Esophagus muscularis mucosa (tissue), 4 donors: ENCODE results near the gene TOR4A. TPM values are rescaled to one million over a fixed set of nuclear protein-coding genes. Genes with fewer than 3 reads are reported as not detected.

Source experiments
- DNase-seq: peaks from one replicate; pipeline ENCODE4 v3.0.0-alpha.2; 2017; ENCODE audit errors: extremely low spot score
- H3K27ac ChIP-seq, 4 donors: fragments of 200-600 bp; sonication (generic); replicated peaks in 1 of 4; 1 replicate in 3 of 4; 2 replicates in 1 of 4; pipeline ENCODE4 v1.5.1; 2016 to 2019; ENCODE audit warnings: mild to moderate bottlenecking in 1 of 4
- H3K27me3 ChIP-seq, 4 donors: fragments of 200-600 bp; sonication (generic); one replicate each; pipeline versions ENCODE4 v1.5.1 to v1.6.0; 2016 to 2019
- H3K36me3 ChIP-seq, 4 donors: fragments of 200-600 bp; sonication (generic); one replicate each; pipeline ENCODE4 v1.5.1; 2016 to 2019
- H3K4me1 ChIP-seq, 4 donors: fragments of 200-600 bp; sonication (generic); one replicate each; pipeline ENCODE4 v1.5.1; 2016 to 2019
- H3K4me3 ChIP-seq, 4 donors: fragments of 200-600 bp; sonication (generic); 1 replicate in 2 of 4; 2 replicates in 2 of 4; pipeline ENCODE4 v1.5.1; 2016 to 2019; ENCODE audit warnings: mild to moderate bottlenecking in 4 of 4, moderate library complexity in 1 of 4
- H3K9me3 ChIP-seq, 4 donors: fragments of 200-600 bp; sonication (generic); 1 replicate in 3 of 4; 2 replicates in 1 of 4; pipeline ENCODE4 v1.5.1; 2016 to 2019
- EP300 ChIP-seq: sonication (generic); formaldehyde crosslinking; IDR thresholded peaks from one replicate; pipeline ENCODE4 v1.6.1; 2017; ENCODE audit warnings: antibody characterized with exemption
- POLR2A ChIP-seq: fragments of 450-650 bp; IDR thresholded peaks from one replicate; pipeline ENCODE4 v1.6.1; 2017; ENCODE audit warnings: antibody characterized with exemption, moderate library complexity, mild to moderate bottlenecking, low read depth
- POLR2AphosphoS5 ChIP-seq, 2 donors: sonication (generic); formaldehyde crosslinking; IDR thresholded peaks; one replicate each; pipeline ENCODE4 v1.6.1; 2017; ENCODE audit warnings: antibody characterized with exemption in 2 of 2
- WGBS: methylation state at CpG from one replicate; pipeline ENCODE4 v1.1.5; 2018; 5-methylcytosine and 5-hydroxymethylcytosine counted together
- intact Hi-C: fragments of 100-400 bp; cut with DNase I; formaldehyde crosslinking; loops from one replicate; pipeline ENCODE4 v1.15.1; 2023
- total RNA-seq, 4 donors: library from RNA; depleted of rRNA; stranded (reverse); fragments of >200 nt; gene quantifications; one replicate each; pipeline versions ENCODE4 v1.1.0 to v1.2.1, GENCODE V29; 2016
- TF ChIP-seq, protein P1 (sequence below), 3 experiments: fragments of 200-600 bp in 2 of 3; fragments of 450-650 bp in 1 of 3; sonication (generic) in 2 of 3; IDR thresholded peaks; one replicate each; pipeline ENCODE4 v1.5.1; 2017 to 2019; ENCODE audit warnings: antibody characterized with exemption in 3 of 3, mild to moderate bottlenecking in 2 of 3, moderate library complexity in 1 of 3

Gene TOR4A
- total RNA-seq, 4 donors from 2014 or later = 5.0 to 9.2 (median 7.3) TPM

DNA sequence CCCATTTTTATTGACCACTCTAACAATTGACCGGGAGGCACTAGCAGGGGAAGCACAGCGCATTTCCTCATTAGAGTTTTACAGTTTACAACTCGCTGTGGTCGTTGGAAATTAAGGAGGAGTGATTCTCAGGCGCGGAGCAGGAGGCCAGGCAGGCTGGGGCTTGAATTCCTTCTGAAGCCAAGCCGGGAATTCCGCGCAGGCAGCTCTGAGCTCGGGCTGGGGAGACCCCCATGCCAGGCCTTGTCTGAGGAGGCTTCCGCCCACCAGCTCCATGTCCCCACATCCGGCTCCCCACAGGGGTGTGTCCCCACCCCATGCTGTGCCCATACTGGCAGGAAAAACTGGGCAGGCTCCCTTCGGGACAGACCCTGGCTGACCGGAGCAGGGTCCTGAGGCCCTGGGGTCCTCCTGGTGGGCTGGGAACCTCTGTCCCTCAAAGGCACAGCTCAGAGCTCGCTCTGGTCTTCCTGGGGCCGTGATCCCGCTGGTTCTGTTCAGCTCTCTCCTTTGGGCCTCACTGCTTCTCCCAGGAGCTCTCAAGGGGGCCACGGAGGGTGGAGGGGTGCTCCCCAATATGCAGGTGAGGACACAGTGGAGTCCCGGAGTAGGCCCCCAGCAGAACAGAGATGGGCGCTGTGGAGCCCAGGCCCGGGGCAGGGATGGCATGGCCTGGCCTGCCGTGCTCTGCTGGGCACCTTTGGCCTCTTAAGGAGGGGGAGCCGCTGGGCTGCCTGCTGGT lies 25.8 kb downstream of the TOR4A start:
- Histone ChIP-seq H3K36me3 (no peaks in the 10 kb centered on the region), H3K4me3 (peak overlapping the region in 3 of 4 donors; percentile 53 to 59 (median 57)), H3K9me3 (no peaks in the 10 kb centered on the region), H3K27ac (peak overlapping the region; percentile 61 to 81 (median 76)), H3K27me3 (peaks cover 0 to 93% (median 33%) of the 10 kb centered on the region in 4 donors), H3K4me1 (peaks cover 67 to 92% (median 75%) of the 10 kb centered on the region in 4 donors)
- WGBS = 64% methylated on average over 11 of the region's 23 CpGs
- no peak for DNase-seq
- TF ChIP-seq POLR2AphosphoS5 (IDR thresholded peaks at IDR 0.05) = no peak
- no peak for TF ChIP-seq POLR2A
- no peak for TF ChIP-seq EP300
- TF ChIP-seq, protein P1, sequence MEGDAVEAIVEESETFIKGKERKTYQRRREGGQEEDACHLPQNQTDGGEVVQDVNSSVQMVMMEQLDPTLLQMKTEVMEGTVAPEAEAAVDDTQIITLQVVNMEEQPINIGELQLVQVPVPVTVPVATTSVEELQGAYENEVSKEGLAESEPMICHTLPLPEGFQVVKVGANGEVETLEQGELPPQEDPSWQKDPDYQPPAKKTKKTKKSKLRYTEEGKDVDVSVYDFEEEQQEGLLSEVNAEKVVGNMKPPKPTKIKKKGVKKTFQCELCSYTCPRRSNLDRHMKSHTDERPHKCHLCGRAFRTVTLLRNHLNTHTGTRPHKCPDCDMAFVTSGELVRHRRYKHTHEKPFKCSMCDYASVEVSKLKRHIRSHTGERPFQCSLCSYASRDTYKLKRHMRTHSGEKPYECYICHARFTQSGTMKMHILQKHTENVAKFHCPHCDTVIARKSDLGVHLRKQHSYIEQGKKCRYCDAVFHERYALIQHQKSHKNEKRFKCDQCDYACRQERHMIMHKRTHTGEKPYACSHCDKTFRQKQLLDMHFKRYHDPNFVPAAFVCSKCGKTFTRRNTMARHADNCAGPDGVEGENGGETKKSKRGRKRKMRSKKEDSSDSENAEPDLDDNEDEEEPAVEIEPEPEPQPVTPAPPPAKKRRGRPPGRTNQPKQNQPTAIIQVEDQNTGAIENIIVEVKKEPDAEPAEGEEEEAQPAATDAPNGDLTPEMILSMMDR (IDR thresholded peaks at IDR 0.05) = no peak
- intact Hi-C loops = no loop called here

DNA sequence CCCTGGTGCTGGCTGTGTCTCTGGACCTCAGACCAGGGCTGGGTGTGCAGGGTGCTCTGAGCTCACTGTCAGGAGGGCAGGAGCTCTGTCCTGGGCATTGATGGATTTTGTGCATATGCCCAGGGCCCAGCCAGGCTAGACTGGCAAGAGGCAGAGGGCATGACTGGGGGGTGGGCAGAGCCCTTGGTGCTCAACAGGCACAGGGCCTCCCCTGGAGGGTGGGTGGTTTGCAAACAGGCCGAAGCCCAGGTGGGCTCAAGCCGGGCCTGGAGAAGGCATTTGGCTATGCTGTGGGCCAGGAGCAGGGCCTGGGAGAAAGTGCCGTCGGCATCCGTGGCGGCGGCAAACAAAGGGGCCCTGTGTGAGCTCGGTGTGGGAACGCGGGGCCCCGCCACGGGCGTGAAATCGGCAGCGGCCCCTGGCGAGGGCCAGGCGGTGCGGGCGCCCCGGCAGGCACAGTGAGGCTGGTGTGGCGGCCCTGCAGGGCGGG lies 26.4 kb downstream of the TOR4A start:
- peaks cover 0 to 93% (median 29%) of the 10 kb centered on the region in 4 donors for H3K27me3 ChIP-seq
- no peak for DNase-seq

DNA sequence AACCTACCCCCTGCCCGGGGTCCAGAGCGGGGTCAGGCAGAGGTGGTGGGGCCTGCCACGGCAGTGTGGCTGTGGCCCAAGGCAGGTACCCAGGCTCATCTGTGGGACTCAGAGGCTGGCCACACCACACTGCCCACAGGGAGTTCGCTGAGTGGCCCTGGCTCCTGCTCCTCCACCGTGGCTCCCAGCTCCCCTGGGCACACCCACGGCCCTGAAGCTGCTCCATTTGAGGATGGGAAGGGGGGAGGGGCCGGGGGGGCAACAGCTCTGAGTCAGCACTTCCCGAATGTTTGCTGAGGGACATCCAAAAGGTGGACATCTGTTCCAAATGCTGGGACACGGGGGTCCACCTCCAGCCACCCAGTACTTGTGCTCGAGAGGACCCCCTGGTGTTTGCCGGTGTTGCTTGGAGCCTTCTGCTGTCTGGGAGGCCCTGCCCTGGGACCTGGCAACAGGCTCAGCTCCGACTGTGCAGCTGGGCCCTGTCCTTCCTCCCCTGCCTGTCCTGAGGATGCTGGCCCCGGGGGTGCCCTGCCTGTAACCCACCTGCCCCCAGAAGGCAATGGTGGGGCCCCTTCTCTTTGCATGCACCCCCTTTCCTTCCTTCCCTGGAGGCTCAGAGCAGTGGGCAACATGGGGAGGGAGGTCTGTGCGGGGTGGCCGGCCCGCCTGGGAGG lies 27.0 kb downstream of the TOR4A start:
- intact Hi-C loops = no loop called here
- WGBS = 46% methylated on average over 5 of the region's 16 CpGs
- DNase-seq = no peak
- no peaks in the 10 kb centered on the region for H3K9me3 ChIP-seq
- TF ChIP-seq, protein P1 (IDR thresholded peaks at IDR 0.05) = no peak
- peak overlapping the region; percentile 34 to 44 (median 37) for H3K4me3 ChIP-seq
- H3K27ac ChIP-seq = peak overlapping the region; percentile 56 to 81 (median 66)
- H3K4me1 ChIP-seq = peaks cover 65 to 80% (median 74%) of the 10 kb centered on the region in 4 donors
- no peaks in the 10 kb centered on the region for H3K36me3 ChIP-seq
- peaks cover 0 to 93% (median 23%) of the 10 kb centered on the region in 4 donors for H3K27me3 ChIP-seq

More for the DNA sequence above, 26.4 kb downstream of the TOR4A start:
- TF ChIP-seq POLR2A (no peak), EP300 (no peak), POLR2AphosphoS5 (IDR thresholded peaks at IDR 0.05) (no peak)
- TF ChIP-seq, protein P1 (IDR thresholded peaks at IDR 0.05) = no peak
- Histone ChIP-seq H3K4me1 (peaks cover 65 to 85% (median 74%) of the 10 kb centered on the region in 4 donors), H3K4me3 (no peak overlapping the region), H3K36me3 (no peaks in the 10 kb centered on the region), H3K27ac (peak overlapping the region in 3 of 4 donors; percentile 56 to 81 (median 69)), H3K9me3 (no peaks in the 10 kb centered on the region)
- 94% methylated on average over 13 of the region's 22 CpGs for WGBS
- intact Hi-C loops = no loop called here

DNA sequence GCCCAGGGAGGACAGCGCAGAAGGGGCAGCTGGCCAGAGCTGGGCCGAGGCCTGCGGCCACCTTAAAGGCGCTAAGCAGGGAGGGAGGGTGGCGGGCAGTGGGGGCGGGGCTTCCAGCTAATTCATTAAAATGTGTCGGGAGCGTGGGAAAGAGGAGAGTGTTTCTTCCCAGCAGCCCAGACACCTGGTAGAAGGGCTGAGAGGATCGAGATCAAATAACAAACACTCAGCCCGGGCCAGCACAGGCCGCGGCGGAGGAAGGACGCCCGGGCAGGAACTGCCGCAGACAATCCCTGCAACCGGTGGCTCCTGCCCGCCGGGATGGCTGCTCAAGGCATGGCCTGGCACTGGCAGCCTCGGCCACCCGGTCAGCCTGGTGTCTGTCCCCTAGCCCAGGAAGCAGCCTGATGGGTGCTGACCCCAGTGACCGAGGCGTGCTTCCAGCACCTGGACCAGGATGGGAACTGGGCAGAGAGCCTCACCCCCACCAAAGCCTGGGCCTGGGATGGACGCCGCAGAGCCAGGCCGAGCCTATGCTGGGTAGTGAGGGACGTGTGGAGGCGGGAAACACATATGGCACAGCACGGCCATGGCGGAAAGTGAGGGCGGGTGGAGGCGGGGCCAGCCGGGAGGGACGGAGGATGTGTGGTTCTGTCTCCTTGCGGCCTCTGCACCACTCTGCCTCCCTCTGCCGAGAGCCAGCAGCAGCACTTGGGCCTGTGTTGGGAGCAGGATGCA lies 27.7 kb downstream of the TOR4A start:
- WGBS = 26% methylated on average over 25 of the region's 36 CpGs
- Histone ChIP-seq H3K9me3 (no peaks in the 10 kb centered on the region), H3K27ac (peak overlapping the region; percentile 56 to 81 (median 66)), H3K36me3 (no peaks in the 10 kb centered on the region), H3K27me3 (peaks cover 0 to 91% (median 16%) of the 10 kb centered on the region in 4 donors), H3K4me1 (peaks cover 59 to 72% (median 70%) of the 10 kb centered on the region in 4 donors), H3K4me3 (peak overlapping the region; percentile 34 to 44 (median 37))
- no peak for DNase-seq
- intact Hi-C loops = no loop called here
- TF ChIP-seq POLR2AphosphoS5 (IDR thresholded peaks at IDR 0.05) (peak in 1 of 2 donors; percentile 52), POLR2A (no peak), EP300 (no peak)
- TF ChIP-seq, protein P1 (IDR thresholded peaks at IDR 0.05) = peak in 1 of 3 experiments; percentile 26
